GM21423 (cell line): ENCODE data around the gene DAB2IP.
"Not testable (repeated sequence)": the region's sequence is repeated elsewhere in the genome, so short reads cannot be mapped to it uniquely, and the experiment has no call there.

ENCODE experiments used
- ATAC-seq: cut with Tn5 transposase; IDR thresholded peaks from one replicate; pipeline ENCODE4 v1.9.1; 2021; ENCODE audit warnings: mild to moderate bottlenecking, moderate library complexity; ENCODE audit not compliant: unreplicated experiment

DAB2IP gene

DNA sequence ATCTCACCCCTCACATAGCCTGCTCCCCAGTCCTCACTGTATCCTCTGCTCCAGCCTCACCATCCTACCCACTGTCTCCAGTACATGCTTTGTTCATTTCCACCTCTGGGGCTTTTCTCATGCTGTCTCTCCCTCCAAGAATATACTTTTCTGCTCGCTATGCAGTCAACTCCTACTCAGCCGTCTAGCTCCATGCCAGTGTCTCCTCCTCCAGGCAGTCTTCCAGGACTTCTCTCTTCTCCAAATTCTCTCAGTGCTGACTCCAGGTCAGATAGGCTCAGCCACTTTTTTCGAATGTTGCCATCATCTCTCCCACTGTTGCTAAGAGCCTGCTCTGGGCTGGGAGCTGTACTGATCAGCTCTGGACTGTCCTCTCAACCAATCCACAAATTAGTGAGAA, 8.0 kb upstream of the DAB2IP start:
- ATAC-seq, result no peak

DNA sequence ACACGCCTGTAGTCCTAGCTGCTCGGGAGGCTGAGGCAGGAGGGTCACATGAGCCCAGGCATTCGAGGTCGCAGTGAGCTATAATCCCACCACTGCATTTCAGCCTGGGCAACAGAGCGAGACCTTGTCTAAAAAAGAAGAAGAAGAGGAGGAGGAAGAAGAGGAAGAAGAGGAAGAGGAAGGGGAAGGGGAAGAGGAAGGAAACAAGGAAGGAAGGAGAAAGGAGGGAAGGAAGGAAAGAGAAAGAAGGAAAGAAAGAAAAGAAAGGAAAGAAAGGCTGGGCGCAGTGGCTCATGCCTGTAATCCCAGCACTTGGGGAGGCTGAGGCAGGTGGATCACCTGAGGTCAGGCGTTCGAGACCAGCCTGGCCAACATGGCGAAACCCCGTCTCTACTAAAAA, 7.4 kb upstream of the DAB2IP start:
- not testable (repeated sequence) for ATAC-seq

DNA sequence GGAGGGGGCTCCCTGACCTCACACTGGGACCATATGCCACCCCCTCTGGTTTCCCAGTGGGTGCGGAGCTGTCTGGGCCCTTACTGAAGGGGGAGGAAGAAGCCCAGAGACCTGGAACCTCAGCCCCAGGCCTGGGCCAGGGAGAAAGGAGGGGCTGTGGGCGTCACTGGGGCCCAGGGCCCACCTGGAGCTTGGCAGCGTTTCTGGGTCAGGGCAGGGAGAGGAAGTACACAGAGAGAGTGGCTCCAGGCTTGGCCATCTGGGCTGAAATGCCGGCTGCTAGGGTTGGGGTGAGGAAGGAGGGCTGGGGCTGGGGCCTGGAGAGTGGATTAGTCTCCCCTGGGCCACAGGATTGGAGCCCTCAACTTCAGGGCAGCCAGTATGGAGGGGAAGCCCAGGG, 6.4 kb upstream of the DAB2IP start:
- no peak for ATAC-seq

DNA sequence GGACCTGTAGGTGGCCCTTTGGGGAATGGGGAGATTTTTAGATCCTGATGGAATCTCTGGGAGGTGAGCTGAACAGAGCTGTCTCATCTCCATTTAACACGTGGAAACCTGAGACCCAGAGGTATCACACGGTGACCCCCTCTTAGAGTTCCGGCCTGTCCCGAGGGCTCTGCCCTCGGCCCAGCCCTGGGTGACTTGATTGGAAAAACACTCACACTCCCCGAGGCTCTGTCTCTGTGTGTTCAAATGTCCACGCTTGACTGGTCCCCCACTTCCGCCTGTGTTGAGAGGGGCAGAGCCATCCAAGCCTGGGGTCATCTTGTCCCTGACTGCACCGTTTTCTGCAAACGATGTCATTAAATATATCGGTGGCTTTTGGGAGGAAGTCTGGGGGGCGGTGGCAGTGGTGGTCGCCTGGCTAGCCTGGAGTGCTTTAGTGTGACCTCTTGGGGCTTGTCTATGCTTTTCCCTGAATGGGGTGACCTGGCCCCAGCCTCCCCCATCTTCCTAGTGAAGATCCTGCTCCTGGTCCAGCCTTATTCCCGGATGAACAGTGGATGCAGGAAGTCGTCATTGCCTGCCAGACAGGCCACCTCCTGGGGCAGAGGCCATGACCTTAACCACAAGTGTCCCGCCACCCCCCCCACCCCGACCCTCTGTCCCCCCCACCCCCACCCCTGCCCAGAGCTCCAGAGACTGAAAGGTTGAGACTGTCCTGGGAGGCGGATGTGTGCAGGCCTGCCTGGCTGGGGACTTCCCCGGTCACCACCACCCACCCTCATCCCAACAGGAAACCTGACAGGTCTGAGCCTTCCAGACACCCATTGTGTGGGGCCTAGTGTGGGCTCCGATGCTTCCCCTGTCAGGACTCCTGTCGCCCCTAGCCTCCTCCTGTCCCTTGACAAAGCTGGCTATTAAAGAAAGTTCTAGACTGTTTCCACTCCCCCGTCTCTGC, 5.3 kb upstream of the DAB2IP start:
- ATAC-seq, result no peak

DNA sequence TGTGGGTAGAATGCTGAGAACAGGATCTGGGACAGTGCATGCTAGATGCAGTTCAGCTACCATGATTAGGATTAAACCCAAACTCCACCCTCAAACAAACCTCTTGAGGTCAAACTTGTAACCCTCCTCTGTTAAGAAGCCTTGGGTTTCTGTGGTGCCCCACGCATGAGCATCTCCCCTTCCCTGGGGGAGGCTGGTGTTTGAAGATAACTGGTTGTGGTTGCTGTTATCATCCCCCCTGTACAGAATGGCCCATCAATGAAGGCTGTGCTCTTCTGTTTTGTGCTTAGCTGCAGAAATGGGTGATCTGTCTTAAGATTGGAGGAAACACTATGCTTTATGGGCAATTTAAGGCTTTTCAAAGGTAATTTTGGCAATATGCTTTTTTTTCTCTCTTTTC, 4.4 kb upstream of the DAB2IP start:
- no peak for ATAC-seq

DNA sequence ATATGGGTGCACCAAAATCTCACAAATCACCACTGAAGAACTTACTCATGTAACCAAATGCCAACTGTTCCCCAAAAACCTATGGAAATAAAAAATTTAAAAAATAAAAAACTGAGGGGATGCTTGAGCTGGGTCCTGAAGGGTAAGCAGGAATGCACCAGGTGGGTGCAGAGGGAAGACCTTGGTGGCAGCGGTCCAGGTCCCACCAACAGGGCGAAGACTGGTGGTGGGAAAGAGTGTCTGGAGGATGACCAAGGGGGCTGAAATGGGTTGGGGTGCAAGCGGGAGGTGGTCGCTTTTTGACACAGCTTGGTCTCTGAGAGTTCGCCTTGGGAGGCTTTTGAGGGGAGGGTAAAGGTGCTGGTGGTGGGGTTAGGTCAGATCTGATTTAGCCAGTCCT, 3.3 kb upstream of the DAB2IP start:
- no peak for ATAC-seq

DNA sequence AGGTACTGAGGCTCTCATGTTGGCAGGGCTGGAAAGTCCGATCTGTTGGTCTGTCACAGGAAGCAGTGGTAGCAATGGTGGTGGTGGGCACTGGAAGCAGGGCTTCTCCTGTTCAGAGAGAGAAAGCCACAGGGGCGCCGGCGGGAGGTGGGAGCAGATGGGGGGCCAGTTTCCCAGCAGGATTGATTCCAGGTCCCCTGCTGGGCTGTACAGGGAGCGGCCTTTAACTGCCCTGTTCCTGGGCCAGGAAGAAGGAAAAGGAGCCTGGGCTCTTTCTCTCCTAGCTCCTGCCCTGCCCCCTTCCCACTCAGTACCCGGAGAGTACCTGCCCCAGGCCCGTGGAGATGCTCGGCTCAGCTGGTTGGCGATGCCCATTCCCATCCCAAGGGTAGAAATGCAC, 2.6 kb upstream of the DAB2IP start:
- no peak for ATAC-seq

DNA sequence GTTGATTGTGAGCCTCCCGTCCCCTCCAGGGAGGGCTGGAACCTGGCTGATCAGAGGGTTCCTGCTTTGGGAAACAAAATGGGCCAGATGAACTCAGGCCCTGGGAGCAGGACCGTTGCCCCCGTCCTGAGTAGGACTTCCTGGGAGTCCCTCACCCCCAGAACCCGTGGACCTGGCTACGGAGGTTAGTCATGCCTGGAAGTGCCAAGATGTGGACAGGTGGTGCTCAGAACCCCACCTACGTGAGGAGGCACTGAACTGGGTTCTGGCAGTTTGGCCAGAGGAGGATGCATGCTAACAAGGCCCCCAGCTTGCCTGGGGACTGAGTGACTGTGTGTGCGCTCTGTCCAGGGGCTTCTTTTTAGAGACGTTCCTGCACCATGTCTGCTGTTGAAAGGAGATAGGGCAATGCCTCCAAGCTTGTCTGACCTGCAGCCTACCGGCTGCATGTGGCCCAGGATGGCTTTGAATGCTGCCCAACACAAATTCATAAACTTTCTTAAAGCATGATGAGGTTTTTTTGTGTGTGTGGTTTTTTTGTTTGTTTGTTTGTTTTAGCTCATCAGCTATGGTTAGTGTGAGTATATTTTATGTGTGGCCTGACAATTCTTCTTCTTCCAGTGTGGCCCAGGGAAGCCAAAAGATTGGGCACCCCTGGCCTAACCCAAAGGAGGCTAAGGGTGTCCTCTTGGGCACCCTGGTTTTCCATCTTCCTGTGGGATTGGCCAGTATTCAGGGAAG, 1.8 kb upstream of the DAB2IP start:
- ATAC-seq, result no peak

DNA sequence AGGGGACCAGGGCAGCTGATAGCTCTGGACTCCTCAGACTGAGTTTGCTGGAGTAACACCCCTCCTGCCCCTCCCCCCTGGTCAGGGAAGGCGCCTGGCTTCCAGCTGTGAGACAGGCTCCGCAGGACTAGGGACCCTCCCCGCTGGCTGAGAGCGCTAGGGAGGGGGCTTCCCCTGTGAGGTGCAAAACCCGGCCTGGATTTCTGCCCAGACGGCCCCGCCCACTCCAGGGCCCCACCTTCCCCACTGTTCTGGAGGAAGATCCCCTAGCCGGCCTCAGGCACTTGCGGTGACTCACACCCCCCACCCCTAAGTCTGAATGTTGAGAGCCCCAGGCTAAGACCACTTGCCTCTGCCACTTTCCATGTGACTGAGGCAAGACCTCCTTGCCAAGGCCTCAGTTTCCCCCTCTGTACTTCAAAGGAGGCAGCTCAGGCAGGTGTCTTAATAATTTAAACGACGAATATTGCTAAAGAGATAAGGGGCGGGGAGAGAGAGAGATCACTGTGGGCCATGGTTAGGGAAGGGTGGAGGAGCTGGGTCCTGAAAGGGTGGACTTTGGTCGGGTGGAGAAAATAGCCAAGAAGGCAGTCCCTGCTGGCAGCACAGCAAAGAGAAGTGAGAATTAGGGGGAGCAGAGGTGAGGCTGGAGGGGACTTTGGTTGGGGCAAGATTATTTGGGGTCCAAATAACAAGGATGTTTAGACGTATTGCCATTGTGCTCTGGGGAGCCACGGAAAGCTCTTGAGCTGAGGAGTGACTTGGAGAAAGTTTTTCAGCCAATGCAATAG, 1.0 kb upstream of the DAB2IP start:
- no peak for ATAC-seq

DNA sequence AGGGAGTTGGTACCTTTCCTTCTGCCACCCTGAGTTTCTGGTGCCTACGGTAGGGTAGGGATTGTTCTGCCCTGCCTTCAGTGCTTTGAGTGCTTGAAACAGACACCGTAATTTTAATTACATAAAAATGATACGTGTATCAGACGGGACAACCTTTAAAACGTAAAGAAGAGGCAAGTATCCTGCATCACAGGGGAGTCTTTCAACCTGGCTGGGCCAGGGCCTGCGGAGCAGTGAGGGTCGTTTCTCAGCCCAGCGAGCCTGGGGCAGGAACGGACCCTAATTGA, 483 bp upstream of the DAB2IP start:
- ATAC-seq, result no peak

DNA sequence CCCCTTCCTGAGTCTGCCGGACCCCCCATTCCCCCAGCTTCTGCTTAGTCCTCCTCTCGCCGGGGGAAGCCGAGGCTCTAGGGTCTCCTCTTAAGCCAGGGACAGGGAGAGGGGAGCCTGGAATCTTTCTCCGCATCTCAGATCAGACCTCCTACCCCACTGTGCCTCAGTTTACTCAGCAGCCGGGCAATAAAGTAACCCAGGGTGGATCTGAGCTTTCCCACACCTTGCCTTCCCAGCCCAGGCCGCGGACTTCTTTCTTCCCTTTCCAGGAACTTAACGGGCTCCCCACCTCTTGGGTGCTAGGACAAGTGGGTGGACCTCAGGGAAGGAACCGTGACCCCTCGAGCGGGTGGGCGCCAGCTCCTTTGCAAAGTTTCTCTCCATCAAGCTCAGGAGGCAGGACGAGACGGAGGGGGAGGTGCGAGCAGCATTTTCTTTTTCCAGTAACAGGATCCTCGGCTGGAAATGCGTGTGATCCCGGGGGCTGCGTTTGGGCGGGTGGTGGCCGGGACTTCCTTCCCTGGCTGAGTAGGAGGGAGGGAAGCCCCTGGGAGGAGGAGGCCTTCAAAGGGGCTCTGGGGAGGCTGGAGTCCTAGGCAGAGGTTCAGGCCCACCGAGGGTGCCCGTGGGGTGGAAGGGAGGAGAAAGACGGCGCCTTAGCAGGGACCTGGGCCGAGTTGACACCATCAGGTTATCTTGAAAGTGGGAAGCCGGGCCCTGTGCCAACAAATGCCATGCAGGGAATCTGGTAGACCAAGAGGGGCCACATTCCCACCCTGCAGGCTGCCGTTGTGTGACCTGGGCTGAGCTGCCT, 795 bp downstream of the DAB2IP start:
- no peak for ATAC-seq

DNA sequence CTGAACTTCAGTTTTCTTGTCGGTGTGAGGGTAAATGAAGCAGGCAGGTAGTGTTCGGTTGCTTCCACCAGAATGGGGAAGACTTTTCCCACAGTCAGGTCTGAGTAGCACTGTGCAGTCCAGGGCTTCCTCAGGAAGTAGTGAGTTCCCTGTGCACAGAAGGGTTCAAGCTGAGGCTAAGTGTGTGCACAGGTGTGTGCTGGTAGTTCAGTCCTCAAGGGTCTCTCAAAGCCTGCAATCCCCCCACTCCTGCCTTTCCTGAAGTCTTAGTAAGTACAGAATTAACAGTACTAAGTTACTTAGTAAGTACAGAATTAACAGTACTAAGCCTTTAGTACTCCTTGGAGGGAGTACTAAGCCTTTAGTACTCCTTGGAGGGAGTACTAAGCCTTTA, 1.4 kb downstream of the DAB2IP start:
- ATAC-seq, result no peak

DNA sequence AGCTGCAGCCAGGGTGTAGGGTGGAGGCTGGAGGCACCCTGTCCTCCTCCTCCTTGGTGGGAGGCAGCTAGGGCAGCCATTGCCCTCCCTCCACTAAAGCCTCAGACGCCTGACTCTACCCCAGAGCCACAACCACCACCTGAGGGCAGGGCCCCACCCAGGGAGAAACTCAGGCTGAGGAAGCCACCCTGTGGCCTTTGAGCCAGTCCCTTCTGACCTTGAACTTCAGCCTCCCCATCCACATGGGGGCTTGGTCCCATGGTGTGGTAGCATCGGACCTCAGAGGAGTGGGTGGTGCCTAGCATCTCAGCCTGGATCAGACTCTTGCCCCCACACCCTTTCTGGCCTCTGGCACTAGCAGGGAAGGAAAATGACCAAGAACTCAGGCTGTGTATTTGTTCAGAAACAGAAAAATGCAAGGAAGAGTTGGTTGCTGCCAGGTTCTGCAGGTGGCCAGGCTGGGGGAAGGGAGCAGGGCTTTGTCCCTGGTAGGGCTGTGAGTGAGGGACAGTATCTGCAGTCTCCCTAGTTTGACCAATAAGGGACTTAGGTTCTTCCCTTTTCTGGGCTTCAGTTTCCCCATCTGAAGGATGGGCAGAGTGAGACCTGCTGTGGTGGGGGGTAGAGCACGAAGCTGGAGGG, 3.2 kb downstream of the DAB2IP start:
- ATAC-seq, result no peak

DNA sequence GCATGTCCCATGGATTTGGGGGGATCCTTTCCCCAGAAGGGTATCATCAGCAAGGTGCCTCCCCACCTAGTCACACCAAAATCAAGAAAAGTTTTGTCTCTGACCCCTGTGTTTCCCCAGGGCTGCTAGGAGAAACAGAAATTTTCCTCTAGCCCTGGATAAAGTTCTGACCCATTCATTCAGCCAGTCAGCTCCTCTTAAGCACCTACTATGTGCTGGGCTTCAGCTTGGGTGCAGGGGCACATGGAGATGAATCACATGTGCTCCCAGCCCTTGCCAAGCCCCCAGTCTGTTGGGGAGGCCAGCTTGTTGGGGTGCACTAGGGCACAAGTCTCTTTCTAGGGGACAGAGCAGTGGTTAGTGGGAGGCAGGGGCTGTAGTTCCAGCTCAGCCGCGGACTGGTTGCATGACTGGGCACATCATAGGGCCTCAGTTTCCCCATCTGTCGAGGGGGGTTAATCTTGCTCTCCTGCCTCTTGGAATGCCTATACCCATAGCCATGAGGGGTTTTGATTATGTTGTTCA, 3.9 kb downstream of the DAB2IP start:
- no peak for ATAC-seq

DNA sequence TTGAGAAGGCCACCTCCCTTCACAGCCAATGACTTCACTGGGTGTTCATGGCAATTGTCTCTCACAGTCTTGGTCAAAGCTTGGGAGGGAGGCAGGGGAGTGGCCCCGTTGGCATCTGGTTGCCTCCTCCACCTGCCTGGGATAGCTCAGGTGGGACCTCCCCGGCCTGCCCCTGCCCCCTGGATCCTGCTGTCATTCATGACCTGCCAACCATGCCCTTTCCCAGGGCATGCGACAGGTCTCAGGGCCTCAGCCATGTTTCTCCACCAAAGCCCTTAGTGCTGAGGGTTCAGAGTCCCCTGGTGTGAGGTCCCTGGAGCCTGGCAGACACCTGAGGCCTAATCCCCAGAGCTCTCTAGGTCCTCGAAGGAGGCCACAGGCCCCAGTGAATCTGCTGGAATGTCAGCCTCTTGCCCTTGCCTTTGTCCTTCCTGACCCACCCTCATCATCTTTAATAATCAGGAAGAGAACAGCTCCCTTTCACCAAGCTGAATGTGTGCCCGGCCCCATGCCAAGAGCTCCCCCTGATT, 5.6 kb downstream of the DAB2IP start:
- no peak for ATAC-seq

DNA sequence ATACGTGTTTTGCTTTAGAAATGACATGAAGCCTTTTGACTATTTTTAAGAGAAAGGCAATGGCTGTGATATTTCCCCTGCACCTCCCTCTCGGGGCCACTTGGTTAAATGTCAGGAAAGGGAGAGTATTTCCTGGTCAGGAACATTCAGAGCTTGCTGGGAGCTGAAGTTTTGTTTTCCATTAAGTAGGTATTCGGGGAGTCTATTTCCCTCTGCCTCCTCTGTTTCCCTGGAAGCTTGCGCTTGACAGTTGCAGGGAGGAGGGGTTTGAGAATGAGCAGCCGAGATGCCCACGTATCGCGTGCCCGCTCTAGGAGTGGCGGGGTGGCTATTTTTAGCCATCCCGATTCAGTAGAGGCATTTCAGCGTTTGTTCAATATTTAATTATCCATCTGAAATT, 6.7 kb downstream of the DAB2IP start:
- ATAC-seq, result no peak

DNA sequence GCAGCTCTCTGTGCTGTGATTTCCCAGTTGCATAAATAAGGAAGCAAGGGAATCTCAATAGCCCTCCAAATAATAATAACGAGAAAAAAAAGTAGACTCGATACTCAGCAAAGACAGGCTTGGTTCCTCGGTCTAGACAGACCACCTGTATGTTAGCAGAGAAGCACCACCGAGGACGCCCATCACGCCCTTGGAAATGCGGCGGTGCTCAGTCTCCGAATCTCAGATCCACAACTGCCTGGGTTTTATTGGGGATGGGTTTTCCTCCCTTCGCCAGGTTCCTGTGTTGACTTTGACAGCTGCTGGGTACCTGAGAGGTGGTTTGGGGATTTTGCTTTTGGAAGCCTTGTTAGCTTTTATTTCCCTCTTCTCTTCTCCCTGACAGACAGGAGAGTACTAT, 7.2 kb downstream of the DAB2IP start:
- no peak for ATAC-seq

DNA sequence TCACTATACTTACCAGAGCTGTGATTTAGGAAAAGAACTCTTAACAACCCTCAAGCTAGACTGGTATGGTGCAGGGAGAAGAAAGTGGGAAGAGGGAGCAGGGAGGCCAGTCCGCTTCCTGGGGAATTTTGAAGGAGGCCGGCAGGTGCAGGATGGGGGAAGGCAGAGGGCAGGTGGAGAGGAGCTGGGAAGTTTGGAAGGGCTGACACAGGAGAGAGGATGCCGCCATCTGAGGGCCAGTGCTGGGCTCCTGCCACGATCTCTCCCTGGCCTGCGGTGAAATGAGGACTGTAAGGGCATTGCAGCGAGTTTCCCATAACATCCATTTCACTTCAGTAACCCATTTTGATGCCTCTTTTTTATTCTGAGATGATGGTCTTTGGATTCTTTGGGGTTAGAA, 8.9 kb downstream of the DAB2IP start:
- ATAC-seq, result no peak

DNA sequence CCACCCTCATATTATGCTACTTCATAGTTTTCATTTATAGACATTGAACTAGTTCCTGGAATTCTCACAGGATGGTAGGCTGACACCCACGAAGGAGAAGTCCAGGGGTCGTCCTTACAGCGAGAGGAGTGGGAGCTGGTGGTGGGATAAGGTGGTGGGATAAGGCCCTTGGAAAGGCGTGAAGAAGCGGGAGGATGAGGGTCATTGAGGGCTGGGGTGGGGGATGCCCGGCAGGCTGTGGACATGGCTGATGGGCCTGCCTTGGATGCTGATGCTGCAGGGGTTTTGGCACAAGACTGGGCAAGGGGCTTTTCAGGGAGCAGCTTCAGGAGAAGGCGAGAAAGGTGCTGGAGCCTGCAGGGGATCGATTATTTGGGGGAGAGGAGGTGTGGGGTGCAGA, 9.4 kb downstream of the DAB2IP start:
- ATAC-seq, result no peak

DNA sequence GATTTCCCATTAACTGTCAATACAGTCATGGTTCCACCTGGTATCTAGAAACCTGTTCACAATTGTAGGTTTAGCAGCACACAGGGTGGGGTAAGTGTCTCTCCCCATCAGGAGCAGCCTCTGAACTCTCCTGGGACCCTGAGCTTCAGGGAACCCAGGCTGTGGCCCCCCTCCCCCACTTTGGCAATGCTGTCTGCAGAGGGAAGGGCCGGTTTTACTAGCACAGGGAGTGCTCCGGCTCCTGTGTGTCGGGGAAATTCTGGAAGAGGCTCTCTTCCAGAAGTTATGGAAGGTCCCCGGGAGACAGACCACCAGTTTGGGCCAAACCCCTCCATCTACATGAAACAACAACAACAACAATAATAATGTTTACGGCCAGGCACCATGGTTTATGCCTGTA, 9.9 kb downstream of the DAB2IP start:
- no peak for ATAC-seq
